Fibroblast of the aortic adventitia (primary cell): ENCODE measurements around the gene KRTAP6-2. TPM values are rescaled to one million over a fixed set of nuclear protein-coding genes. Genes with fewer than 3 reads are reported as not detected.

Source experiments
- DNase-seq: peaks from one replicate; pipeline ENCODE4 v3.0.0-alpha.2; 2010; ENCODE audit warnings: low read depth
- H3K4me3 ChIP-seq: 2 replicates; pipeline ENCODE4 v1.5.1; 2011; ENCODE audit warnings: low read depth, mild to moderate bottlenecking, control low read depth, low read length, moderate library complexity
- total RNA-seq: library from RNA; depleted of rRNA; stranded (reverse); fragments of >200 nt; gene quantifications from 2 replicates; pipeline ENCODE4 v1.2.3, GENCODE V29; 2012; ENCODE audit warnings: low replicate concordance
- TF ChIP-seq, protein P1 (sequence below): IDR thresholded peaks from 2 replicates; pipeline ENCODE4 v1.5.1; 2011; ENCODE audit warnings: mild to moderate bottlenecking, low read length, control low read depth, inconsistent platforms; ENCODE audit not compliant: insufficient read depth

Gene KRTAP6-2
- total RNA-seq, 1 donor, result not detected

DNA sequence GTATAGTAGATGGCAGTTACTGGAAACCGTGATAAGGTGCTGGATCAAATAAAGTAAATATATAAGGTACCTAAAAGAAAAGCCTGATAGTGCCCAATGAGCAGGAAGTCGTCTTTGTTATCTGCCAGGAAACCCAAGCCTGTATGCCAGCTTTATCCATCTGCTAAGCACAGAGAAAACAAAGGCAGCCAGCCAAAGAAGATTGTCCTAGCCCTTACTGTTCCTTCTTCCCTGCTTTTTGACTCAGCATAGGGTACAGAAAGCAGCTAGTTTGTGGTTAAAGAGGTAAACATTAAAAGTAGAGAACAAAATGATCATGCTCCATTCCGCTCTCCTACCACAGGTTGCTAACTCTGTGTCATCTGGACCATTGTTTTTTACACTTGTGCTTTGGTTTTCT is 18.6 kb downstream of the KRTAP6-2 start:
- H3K4me3 ChIP-seq, result no peak overlapping the region
- DNase-seq, result no peak
- TF ChIP-seq, protein P1, sequence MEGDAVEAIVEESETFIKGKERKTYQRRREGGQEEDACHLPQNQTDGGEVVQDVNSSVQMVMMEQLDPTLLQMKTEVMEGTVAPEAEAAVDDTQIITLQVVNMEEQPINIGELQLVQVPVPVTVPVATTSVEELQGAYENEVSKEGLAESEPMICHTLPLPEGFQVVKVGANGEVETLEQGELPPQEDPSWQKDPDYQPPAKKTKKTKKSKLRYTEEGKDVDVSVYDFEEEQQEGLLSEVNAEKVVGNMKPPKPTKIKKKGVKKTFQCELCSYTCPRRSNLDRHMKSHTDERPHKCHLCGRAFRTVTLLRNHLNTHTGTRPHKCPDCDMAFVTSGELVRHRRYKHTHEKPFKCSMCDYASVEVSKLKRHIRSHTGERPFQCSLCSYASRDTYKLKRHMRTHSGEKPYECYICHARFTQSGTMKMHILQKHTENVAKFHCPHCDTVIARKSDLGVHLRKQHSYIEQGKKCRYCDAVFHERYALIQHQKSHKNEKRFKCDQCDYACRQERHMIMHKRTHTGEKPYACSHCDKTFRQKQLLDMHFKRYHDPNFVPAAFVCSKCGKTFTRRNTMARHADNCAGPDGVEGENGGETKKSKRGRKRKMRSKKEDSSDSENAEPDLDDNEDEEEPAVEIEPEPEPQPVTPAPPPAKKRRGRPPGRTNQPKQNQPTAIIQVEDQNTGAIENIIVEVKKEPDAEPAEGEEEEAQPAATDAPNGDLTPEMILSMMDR, result no peak

DNA sequence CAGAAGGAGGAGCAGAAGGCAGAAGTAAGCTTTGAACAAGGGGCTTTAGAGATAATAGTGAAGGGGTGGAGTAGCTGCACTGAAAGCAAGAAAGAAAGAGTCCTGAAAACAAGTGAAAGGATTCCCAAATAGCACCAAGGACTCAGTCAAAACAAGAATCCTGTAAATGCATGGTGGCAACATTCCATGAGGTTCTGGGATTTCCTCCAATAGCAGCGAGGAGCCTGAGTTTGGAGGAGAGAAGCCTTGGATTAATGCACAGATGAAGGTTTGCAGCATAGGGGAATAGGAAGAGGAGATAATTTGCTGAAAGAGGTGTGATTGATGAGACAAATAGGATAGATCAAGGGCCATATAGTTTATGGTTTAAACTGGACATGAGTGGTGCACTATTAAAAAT is 19.4 kb downstream of the KRTAP6-2 start:
- TF ChIP-seq, protein P1, result no peak
- no peak overlapping the region for H3K4me3 ChIP-seq
- no peak for DNase-seq

DNA sequence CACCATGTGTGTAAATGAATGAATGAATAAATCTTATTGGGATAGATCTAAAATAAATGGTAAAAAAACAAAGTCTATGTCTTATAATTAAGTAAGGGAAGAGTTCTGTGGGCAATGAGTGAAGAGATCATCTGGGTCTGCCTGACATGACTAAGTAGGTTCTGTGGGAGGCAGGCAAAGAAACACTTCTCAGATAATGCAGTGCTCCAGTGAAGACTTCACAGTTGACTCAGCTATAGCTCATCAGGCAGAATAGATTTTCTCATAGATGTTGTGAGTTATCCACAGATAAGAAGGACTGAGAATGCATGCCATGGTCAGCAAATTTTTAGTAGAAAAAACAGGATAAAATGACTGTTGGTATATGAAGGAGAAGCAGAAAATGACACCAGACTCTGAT is 20.9 kb downstream of the KRTAP6-2 start:
- H3K4me3 ChIP-seq, result no peak overlapping the region
- no peak for DNase-seq

DNA sequence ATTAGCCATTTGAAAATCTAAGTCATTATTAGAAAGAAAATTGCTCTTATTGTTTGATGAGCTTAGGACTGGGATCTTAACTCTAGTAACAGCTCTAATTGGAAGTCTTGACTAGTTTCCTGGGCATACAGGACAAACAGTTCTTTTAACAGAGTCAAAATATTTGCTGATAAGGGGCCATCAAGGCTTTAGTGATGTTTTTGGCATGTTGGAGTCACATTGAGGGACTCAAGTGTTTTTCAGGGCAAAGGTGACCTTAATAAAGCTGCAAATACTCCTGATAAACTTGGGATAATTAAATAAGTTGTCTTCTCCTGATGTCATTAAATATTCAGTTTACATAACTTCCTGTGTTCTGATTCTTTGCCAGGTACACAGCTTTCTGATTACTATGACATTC is 31.1 kb downstream of the KRTAP6-2 start:
- H3K4me3 ChIP-seq, result no peak overlapping the region
- DNase-seq, result no peak
- TF ChIP-seq, protein P1, result no peak

More for the DNA sequence above, 20.9 kb downstream of the KRTAP6-2 start:
- TF ChIP-seq, protein P1, result no peak

DNA sequence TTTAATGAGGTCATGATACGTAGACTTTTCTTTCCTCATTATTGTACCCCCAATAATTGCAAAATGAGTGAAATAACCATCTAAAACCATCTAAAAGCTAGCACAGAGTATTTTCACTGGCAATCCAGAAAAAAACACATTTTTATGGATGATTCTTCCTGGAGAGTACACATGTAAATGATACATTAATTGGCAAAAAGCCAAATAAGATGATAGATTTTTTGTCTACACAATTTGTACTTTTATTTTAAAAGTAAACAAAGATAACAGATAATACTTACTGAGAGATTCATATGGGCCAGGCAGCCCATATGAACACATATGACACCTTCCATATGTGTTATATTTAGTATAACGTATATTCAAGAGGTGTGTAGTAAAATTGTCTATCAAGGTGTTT is 35.1 kb downstream of the KRTAP6-2 start:
- DNase-seq, result no peak
- H3K4me3 ChIP-seq, result no peak overlapping the region
- TF ChIP-seq, protein P1, result no peak

DNA sequence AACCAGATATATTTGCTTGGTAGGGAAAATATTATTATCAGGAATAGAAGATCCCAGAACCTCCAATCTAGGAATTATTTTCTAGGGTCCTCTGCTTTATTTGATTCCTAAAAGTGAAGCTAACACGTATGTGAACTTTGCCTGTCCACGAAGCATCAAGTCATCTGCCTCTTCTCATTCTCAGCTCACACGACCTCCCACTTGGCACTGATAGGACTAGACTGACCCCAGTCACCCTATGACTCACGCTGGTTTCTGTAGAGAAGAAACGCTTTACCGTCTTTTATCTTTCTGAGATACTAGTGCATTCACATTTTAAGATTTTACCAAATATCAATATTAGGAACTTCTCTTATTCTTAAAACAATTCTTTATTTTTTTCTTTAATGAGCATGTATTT is 35.6 kb downstream of the KRTAP6-2 start:
- no peak for DNase-seq
- no peak overlapping the region for H3K4me3 ChIP-seq
- TF ChIP-seq, protein P1, result no peak

DNA sequence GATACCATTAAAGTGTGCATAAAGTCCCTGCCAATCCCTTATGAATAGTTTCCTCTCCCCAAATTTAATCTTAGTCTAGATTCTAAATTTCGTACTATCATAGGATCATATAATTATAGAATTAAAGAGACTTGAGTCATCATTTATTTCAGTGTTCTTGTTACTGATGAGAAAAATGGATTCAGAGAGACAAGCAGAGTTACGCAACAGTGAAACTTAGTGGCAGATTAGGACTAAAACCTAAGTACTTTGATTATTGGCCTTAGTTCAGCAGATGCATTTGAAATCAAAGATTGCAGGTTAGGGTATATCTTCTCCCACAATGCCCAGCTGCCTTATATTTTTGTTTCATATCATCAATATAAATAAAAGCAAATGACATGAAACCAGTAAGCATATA is 36.7 kb downstream of the KRTAP6-2 start:
- TF ChIP-seq, protein P1, result no peak
- no peak overlapping the region for H3K4me3 ChIP-seq
- DNase-seq, result no peak
